Fibroblast of lung (primary cell): ENCODE results near the gene PBX1. TPM values are rescaled to one million over a fixed set of nuclear protein-coding genes. Genes with fewer than 3 reads are reported as not detected.

Experiments
- DNase-seq, 2 donors: peaks; one replicate each; pipeline versions ENCODE4 v3.0.0 to v3.0.0-alpha.2; 2010; ENCODE audit warnings: low read depth in 2 of 2
- H2AFZ ChIP-seq: 2 replicates; pipeline ENCODE4 v1.5.1; 2012; ENCODE audit warnings: low read length, control low read depth, inconsistent platforms
- H3K27ac ChIP-seq: 2 replicates; pipeline ENCODE4 v1.5.1; 2011; ENCODE audit warnings: low read length, control low read depth; ENCODE audit not compliant: insufficient read depth
- H3K27me3 ChIP-seq: 2 replicates; pipeline ENCODE4 v1.5.1; 2011; ENCODE audit warnings: mild to moderate bottlenecking, low read length; ENCODE audit not compliant: control insufficient read depth, insufficient read depth
- H3K36me3 ChIP-seq: 2 replicates; pipeline ENCODE4 v1.5.1; 2011; ENCODE audit warnings: low read length; ENCODE audit not compliant: control insufficient read depth, insufficient read depth
- H3K4me1 ChIP-seq: 2 replicates; pipeline ENCODE4 v1.5.1; 2011; ENCODE audit warnings: low read length; ENCODE audit not compliant: control insufficient read depth, insufficient read depth; ENCODE audit errors: extremely low read depth
- H3K4me2 ChIP-seq: 2 replicates; pipeline ENCODE4 v1.5.1; 2011; ENCODE audit warnings: low read length, control low read depth; ENCODE audit not compliant: insufficient read depth; ENCODE audit errors: extremely low read depth
- H3K4me3 ChIP-seq, 4 experiments: fragments of 200-600 bp in 1 of 4; sonication (generic) in 1 of 4; replicated peaks in 1 of 4; 2 replicates each; pipeline ENCODE4 v1.5.1; 2011 to 2016; ENCODE audit warnings: low read length in 4 of 4, low read depth in 3 of 4, mild to moderate bottlenecking in 3 of 4, control low read depth in 2 of 4, inconsistent platforms in 1 of 4, mixed read lengths in 1 of 4; ENCODE audit not compliant: insufficient read depth in 1 of 4; ENCODE audit errors: control extremely low read depth in 1 of 4
- H3K79me2 ChIP-seq: 2 replicates; pipeline ENCODE4 v1.5.1; 2012; ENCODE audit warnings: mild to moderate bottlenecking, low read length, inconsistent platforms; ENCODE audit not compliant: control insufficient read depth, insufficient read depth
- H3K9ac ChIP-seq: 2 replicates; pipeline ENCODE4 v1.5.1; 2011; ENCODE audit warnings: mild to moderate bottlenecking, low read length, control low read depth; ENCODE audit not compliant: insufficient read depth
- H3K9me3 ChIP-seq: 2 replicates; pipeline ENCODE4 v1.5.1; 2012; ENCODE audit warnings: low read depth, low read length; ENCODE audit not compliant: control insufficient read depth, insufficient read depth
- H4K20me1 ChIP-seq: 2 replicates; pipeline ENCODE4 v1.5.1; 2011; ENCODE audit warnings: low read length; ENCODE audit not compliant: control insufficient read depth, insufficient read depth; ENCODE audit errors: extremely low read depth
- EZH2 ChIP-seq: IDR thresholded peaks from 2 replicates; pipeline ENCODE4 v1.5.1; 2012; ENCODE audit warnings: low read length, control low read depth, mild to moderate bottlenecking; ENCODE audit errors: missing control alignments
- polyA plus RNA-seq, 2 donors: library from polyadenylated mRNA; depleted of rRNA in 1 of 2; stranded (reverse) in 1 of 2; unstranded in 1 of 2; fragments of >200 nt; gene quantifications; 2 replicates each; pipeline ENCODE4 v1.2.1, GENCODE V29; 2011 to 2012; ENCODE audit warnings: missing spikeins in 1 of 2
- total RNA-seq: library from RNA; depleted of rRNA; stranded (reverse); fragments of >200 nt; gene quantifications from 2 replicates; pipeline ENCODE4 v1.2.1, GENCODE V29; 2014
- TF ChIP-seq, protein P1 (sequence below), 2 donors: IDR thresholded peaks in 1 of 2; conservative IDR thresholded peaks in 1 of 2; 1 replicate in 1 of 2; 2 replicates in 1 of 2; pipeline ENCODE4 v1.5.1; 2011 to 2012; ENCODE audit warnings: low read length in 2 of 2, control low read depth in 1 of 2, inconsistent platforms in 1 of 2, low read depth in 1 of 2, mild to moderate bottlenecking in 1 of 2

PBX1 gene
- total and polyA plus RNA-seq, 2 donors (not counting 1 experiment from before 2014, with no cell fraction given), result 43.1 to 46.7 TPM

- no peaks in the 10 kb centered on the region for H3K4me1 ChIP-seq
- no peaks in the 10 kb centered on the region for H4K20me1 ChIP-seq
- no peak for TF ChIP-seq EZH2
- TF ChIP-seq, protein P1, sequence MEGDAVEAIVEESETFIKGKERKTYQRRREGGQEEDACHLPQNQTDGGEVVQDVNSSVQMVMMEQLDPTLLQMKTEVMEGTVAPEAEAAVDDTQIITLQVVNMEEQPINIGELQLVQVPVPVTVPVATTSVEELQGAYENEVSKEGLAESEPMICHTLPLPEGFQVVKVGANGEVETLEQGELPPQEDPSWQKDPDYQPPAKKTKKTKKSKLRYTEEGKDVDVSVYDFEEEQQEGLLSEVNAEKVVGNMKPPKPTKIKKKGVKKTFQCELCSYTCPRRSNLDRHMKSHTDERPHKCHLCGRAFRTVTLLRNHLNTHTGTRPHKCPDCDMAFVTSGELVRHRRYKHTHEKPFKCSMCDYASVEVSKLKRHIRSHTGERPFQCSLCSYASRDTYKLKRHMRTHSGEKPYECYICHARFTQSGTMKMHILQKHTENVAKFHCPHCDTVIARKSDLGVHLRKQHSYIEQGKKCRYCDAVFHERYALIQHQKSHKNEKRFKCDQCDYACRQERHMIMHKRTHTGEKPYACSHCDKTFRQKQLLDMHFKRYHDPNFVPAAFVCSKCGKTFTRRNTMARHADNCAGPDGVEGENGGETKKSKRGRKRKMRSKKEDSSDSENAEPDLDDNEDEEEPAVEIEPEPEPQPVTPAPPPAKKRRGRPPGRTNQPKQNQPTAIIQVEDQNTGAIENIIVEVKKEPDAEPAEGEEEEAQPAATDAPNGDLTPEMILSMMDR (conservative IDR thresholded peaks at IDR 0.05 in 1 of 2, IDR thresholded peaks at IDR 0.05 in 1 of 2; ENCODE audit: low read depth in 1 of 2, low read length in 2 of 2), result no peak
- no peak overlapping the region for H3K4me2 ChIP-seq
- H3K4me3 ChIP-seq, result no peak overlapping the region
- H2AFZ ChIP-seq, result no peak overlapping the region
- no peaks in the 10 kb centered on the region for H3K27me3 ChIP-seq
- H3K36me3 ChIP-seq, result no peaks in the 10 kb centered on the region
- no peak overlapping the region for H3K9ac ChIP-seq
- no peak for DNase-seq
- no peaks in the 10 kb centered on the region for H3K79me2 ChIP-seq
- H3K27ac ChIP-seq, result no peak overlapping the region
- no peaks in the 10 kb centered on the region for H3K9me3 ChIP-seq
These were observed 126.5 kb downstream of the PBX1 start for GRCh38 chr1:164685266-164686035.

DNA sequence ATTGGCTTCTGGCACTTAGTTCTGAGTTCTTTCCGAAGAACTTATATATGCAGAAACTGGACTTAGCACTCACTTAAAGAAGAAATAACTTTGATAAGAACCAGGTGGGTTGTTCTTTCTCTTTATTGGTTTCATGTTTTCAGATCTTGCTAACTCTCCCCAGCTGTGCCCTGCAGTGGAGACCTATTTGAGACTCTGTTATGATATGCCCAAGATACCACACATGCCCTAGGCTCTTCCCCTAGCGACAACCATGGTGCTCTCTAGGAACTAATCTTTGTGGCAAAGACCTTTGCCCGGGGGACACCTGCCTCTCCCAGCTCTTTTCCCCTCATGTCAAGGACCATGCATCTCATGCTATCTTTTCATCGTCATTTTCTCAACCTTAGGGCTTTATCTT is 128.8 kb downstream of the PBX1 start:
- TF ChIP-seq, protein P1 (conservative IDR thresholded peaks at IDR 0.05 in 1 of 2, IDR thresholded peaks at IDR 0.05 in 1 of 2; ENCODE audit: low read depth in 1 of 2, low read length in 2 of 2), result no peak
- TF ChIP-seq EZH2, result no peak
- Histone ChIP-seq H3K9me3 (no peaks in the 10 kb centered on the region), H3K4me1 (no peaks in the 10 kb centered on the region), H3K36me3 (no peaks in the 10 kb centered on the region), H3K4me3 (no peak overlapping the region), H2AFZ (no peak overlapping the region), H3K4me2 (no peak overlapping the region), H3K27ac (no peak overlapping the region), H4K20me1 (no peaks in the 10 kb centered on the region), H3K9ac (no peak overlapping the region), H3K79me2 (no peaks in the 10 kb centered on the region), H3K27me3 (no peaks in the 10 kb centered on the region)
- DNase-seq, result no peak

DNA sequence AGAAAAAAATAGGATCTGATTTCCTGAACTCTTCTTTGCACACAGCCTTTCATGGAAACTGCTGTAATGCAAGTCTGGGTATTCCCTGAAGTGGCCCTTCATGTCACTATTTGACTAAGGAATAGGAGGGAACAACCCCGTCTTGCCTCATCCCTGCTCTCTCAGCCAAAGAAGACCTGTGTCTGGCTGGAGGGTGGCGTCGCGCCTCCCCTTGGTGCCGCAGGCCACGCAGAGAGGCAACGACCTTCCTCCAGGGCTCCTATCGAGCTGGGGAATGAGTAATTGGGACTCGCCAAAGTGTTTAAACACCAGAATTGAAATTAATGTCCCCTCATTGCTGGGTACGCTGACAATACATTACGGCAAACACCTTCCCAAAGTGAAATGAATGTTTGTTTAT is 129.8 kb downstream of the PBX1 start:
- TF ChIP-seq, protein P1 (conservative IDR thresholded peaks at IDR 0.05 in 1 of 2, IDR thresholded peaks at IDR 0.05 in 1 of 2; ENCODE audit: low read depth in 1 of 2, low read length in 2 of 2), result no peak
- no peak for TF ChIP-seq EZH2
- H3K36me3 ChIP-seq, result no peaks in the 10 kb centered on the region
- no peak overlapping the region for H3K27ac ChIP-seq
- H4K20me1 ChIP-seq, result no peaks in the 10 kb centered on the region
- DNase-seq, result no peak
- no peak overlapping the region for H2AFZ ChIP-seq
- H3K9me3 ChIP-seq, result no peaks in the 10 kb centered on the region
- H3K27me3 ChIP-seq, result no peaks in the 10 kb centered on the region
- no peak overlapping the region for H3K9ac ChIP-seq
- no peaks in the 10 kb centered on the region for H3K4me1 ChIP-seq
- H3K4me3 ChIP-seq, result no peak overlapping the region
- no peaks in the 10 kb centered on the region for H3K79me2 ChIP-seq
- H3K4me2 ChIP-seq, result no peak overlapping the region
